ENCODE results near the gene ANGPT4.
"Not testable (repeated sequence)": the region's sequence is repeated elsewhere in the genome, so short reads cannot be mapped to it uniquely, and the experiment has no call there.

ANGPT4 gene

DNA sequence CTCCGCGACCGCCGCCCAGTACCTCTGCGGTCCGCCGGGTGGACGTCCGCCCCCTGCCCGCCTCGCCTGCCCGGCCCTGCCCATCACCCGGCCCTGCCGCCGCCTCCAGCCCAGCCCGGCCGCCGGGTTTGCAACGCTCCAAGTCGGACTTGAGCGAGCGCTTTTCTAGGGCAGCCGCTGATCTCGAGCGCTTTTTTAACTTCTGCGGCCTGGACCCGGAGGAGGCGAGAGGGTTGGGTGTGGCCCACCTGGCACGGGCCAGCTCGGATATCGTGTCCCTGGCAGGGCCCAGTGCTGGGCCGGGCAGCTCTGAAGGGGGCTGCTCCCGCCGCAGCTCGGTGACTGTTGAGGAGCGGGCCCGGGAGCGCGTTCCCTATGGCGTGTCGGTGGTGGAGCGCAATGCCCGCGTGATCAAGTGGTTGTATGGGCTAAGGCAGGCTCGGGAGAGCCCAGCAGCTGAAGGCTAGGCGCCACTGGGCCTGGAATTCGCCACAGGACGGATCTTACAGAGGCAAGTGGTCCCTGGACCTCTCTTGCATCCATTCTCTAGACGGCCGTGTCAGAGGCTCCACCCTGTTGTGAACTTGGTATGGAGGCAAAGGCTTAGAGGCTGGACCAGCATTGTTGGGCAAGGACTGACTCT, 70.8 kb downstream of the ANGPT4 start:
- no peak for DNase-seq

DNA sequence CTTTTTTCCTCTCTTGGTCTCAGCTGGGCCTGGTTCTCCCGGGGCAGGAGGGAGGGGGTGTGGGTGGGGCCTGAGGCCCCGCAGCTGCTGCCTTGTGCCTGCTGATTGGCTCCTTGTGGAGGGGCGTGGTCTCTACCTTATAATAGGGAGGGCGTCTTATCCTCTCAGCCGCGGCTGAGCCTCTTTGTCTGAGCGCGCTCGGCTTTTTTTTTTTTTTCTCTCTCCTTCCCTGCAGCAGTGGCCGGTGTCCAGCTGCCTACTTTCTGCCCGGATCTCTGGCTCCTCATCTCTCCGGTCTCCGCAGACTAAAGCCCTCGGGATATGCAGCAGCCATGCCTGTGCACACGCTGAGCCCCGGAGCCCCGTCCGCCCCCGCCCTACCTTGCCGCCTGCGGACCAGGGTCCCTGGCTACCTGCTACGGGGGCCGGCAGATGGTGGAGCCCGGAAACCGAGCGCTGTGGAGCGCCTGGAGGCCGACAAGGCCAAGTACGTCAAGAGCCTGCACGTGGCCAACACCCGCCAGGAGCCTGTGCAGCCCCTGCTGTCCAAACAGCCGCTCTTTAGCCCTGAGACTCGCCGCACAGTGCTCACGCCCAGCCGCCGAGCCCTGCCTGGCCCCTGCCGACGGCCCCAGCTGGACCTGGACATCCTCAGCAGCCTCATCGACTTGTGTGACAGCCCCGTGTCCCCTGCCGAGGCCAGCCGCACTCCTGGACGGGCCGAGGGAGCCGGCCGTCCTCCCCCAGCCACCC, 71.5 kb downstream of the ANGPT4 start:
- peak in 54 of 56 donors; percentile 6 to 86 (median 66) for DNase-seq

DNA sequence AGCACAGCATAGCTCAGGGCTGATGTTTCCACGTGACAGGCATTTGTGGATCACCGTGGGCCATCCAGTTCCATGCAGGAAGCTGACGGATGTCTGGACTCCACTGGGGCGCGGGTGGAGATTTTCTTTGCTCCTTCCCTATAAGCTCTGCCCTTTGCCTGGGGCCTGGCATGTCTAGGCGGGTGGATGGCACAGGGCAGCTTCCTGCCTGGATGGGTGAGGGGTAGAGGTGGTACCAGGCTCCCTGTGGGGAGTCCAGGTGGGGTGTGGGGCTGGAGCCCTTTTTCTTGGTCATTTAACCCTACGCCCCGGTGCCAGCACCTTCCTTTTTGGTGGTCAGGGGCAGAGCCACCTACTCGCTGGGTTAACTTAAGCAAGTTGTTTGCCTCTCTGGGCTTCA, 72.2 kb downstream of the ANGPT4 start:
- no peak for DNase-seq

- no peak for DNase-seq
These were observed 73.6 kb downstream of the ANGPT4 start for GRCh38 chr20:842547-842940.

DNA sequence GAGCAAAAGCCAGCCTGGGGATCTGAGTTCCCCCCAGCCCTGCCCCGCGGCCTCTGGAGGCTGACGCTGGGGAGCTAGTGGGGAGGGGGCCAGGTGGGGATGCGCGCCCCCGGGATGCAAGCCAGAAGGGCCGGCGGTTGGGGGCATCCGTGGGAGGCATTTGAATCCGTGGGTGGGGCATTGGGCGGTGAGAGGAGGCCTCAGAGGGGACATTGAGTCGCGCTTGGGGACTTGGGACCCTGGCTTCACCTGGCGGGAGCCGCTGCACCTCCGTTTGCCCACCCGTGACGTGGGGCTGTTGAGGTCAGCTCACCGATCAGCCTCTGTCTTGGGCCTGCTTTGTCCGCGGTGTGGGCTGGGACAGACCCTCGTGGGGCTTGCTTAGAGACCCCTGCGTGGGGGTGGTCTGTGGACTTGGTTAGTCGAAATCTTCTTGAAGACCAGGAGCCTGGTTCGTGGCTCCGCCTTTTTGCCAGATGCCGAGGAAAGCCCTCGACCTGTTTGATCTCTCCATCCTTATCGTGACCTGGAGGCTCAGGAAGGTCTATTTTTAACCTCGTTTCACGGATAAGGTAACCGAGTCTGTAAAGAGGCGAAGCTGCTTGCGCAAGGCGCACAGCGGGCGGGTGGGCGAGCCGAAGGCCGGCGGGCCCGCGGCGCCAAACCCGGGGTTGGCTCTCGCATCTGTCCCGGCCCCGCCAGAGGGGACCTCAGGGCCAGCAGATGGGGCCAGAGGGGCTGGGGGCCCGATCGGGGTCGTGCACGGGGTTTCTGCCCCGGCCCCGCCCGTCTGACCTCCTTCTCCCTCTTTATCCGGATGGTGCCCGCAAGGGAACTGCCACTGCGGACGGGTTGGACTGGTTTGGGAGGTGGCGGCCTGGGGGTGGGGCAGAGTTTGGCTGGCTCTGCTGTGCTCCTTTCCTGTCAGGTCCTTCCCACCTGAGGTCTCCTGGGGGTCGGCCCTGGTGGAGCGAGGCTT, 74.3 kb downstream of the ANGPT4 start:
- DNase-seq, result peak in 1 of 56 donors; percentile 10

DNA sequence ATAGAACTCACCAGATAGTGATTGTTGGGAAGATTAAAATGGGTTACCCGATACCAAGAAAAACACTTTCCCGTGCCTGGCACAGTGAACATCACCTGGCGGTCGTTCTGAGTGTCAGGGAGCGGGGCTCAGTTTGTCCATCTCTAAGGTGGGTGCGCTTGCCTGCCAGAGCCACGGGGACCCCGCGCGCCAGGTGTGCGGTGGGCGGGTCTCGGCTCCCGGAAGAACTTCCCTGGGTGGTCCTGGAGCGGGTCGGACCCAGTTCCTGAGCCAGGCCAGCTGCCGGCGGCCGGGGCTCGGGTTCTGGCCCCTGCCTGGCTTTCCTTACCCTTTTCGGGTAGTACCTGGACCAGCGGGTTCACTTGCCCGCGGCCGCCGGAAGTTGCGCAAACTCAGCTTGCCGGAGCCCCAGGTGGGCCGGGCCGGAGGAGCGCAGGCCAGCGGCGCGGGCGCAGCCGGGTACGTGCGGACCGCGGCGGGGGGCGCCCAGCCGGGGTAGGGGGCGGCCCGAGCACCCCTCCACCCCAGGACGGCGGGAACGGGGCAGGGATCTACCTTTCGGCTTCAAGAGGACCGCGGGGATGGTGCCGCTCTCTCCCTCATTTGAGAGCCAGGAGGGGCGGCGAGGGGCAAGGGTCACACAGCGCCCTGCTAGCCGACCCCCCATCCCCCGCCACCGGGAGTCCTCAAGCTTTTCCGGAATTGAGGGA, 75.1 kb downstream of the ANGPT4 start:
- DNase-seq, result no peak

DNA sequence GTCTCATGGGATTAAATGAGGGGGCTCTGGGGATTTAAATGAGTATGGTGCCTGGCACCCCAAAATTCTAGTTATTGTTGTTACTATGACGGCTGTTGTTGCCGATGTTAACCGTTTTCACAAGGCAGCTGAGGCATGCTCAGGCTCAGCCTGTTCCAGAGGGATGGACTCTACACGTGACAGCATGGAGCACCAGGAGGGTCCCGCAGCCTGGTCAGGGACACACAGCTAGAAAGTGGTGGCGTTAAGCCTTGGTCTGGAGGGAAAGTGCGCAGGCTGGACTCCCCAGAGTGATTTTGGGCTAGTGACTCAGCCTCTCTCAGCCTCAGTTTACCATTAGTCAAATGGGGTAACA, 75.7 kb downstream of the ANGPT4 start:
- no peak for DNase-seq

- no peak for DNase-seq
These were observed 76.5 kb downstream of the ANGPT4 start for GRCh38 chr20:839626-840025.

DNA sequence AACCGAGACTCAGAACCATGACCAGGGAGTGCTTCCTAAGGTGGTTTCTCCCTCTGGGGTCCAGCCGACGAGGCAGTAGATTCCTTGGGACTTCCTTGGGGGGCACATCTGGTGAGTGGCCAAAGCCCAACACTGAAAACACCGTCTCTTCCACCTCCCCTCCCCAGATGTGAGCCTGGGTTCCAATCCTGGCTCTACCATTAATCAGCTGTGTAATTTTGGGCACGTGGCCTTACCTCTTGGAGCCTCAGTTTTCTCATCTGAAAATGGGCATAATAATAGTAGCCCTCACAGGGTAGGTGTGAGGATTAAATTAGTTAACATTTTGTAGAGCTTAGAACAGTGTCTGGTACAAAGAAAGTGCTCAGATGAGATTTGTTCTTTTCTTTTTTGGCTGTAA, 77.1 kb downstream of the ANGPT4 start:
- no peak for DNase-seq

DNA sequence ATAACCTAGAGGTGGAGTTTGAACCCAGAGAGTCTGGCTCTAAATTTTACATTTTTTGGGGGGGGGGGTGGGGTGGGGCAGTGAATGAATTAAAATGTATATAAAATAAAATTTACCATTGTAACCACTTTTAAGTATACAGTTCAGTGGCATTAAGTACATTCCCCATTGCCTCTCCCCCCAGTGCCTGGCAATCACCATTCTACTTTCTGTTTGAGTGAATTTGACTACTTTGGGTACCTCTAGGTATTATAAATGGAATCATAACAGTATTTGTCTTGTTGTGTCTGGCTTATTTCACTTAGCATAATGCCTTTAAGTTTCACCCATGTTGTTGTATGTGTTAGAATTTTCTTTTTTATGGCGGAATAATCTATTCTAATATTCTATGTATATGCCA, 79.9 kb downstream of the ANGPT4 start:
- no peak for DNase-seq

GRCh38 chr20:835608-836045, 80.5 kb downstream of the ANGPT4 start:
- no peak for DNase-seq

- DNase-seq, result no peak
These were observed 81.9 kb downstream of the ANGPT4 start for GRCh38 chr20:834151-834746.

GRCh38 chr20:833450-834150, 82.5 kb downstream of the ANGPT4 start, which contains the start of gene FAM110A:
FAM110A (plus strand) TSS chr20:833715; CDS start chr20:844805, 11,090 bp downstream.
- DNase-seq, result peak in 55 of 56 donors; percentile 12 to 94 (median 83)

- no peak for DNase-seq
These were observed 83.0 kb downstream of the ANGPT4 start for GRCh38 chr20:833121-833449.

DNA sequence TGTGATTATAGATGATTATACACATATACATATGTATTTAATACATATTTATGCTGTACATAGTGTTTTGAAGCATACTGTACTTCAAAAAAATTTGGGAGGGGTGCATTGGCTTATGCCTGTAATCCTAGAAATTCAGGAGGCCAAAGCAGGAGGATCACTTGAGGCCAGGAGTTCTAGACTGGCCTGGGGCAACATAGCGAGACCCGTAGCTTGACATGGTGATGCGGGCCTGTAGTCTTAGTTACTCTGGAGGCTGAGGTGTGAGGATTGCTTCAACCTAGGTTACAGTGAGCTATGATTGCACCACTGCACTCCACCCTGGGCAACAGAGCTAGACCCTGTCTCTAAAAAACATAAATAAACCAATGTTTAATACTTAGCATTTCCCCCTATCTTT, 84.2 kb downstream of the ANGPT4 start:
- no peak for DNase-seq

GRCh38 chr20:831251-831650, 84.9 kb downstream of the ANGPT4 start:
- DNase-seq, result no peak

GRCh38 chr20:830011-830521, 86.1 kb downstream of the ANGPT4 start:
- DNase-seq, result no peak

- DNase-seq, result no peak
These were observed 86.6 kb downstream of the ANGPT4 start for GRCh38 chr20:829551-829950.

DNA sequence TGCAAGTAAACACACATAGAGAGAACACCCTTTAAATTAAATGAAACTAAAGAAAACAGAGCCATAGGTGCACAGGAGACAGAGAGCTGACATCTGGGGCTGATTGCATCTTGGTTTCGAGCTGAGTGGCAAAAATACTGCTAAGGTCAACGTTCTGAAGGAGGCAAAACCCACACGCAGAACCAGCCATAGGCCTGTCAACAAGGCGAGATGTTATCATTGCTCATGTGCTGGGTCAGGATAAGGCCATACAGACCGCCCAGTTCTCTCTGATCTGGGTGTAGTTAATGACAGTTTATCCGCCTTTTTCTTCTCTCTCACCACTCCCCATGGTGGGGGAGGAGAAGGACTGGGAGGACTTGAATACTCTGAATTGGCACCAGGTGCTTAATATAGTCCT, 87.1 kb downstream of the ANGPT4 start:
- DNase-seq, result no peak

- DNase-seq, result not testable (repeated sequence)
These were observed 88.2 kb downstream of the ANGPT4 start for GRCh38 chr20:827981-828380.
